Left lobe of liver (tissue), 2 donors: Measurements from ENCODE around the gene MYOM1. TPM values are rescaled to one million over a fixed set of nuclear protein-coding genes. Genes with fewer than 3 reads are reported as not detected.
"Not testable (repeated sequence)": the region's sequence is repeated elsewhere in the genome, so short reads cannot be mapped to it uniquely, and the experiment has no call there.

Experiments used
- ATAC-seq: fragments of 200-7000 bp; cut with Tn5 transposase; one replicate; pipeline ENCODE4 v1.9.1; 2020; ENCODE audit warnings: mild to moderate bottlenecking, moderate library complexity
- DNase-seq: peaks from one replicate; pipeline ENCODE4 v3.0.0-alpha.2; 2020; ENCODE audit warnings: low spot score
- total RNA-seq: library from RNA; stranded (reverse); gene quantifications from one replicate; pipeline ENCODE4 v1.2.1, GENCODE V29; 2021
- donor health status: DM: no; HTN: no; CAD: no; lungs with moderate emphysema.
- donor health status: DM: no; HTN: yes; CAD: no.

MYOM1 gene
- total RNA-seq, 1 donor from 2014 or later, result 4.9 TPM

DNA sequence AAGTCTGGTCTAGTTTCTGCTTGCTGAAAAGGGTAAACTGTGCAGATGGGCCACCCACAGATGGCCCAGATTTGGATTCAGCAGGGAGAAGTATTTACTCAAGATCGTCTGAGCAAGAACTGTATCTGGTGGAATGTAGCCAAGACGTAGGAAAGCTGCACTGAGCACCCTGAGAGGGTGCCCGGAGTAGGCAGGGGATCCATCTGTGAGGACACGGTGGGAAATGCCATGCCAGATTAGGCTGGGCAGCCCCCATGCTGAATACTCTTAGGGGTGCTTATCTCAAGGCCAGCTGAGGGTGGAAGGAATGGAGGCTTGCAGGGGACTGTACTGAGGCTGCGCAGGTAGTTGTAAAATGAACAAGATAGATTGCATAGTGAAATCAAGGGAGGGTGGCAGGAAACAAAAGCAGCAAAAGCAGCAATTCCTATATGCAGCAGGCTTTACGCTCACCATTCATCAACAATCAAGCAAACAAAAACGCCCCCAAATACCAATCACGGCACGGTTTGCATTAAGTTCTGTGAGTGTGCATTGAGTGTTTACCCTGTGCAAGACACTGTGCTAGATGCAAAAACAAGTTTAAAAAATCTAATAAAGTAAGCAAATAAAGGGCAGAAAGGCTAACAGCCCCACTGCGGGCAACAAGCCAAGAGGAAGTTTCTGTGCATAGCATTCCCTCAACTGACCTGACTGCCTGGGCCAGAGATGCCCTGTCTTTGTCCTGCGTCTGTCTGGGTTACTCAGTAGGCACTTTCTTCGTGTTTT, 174.7 kb downstream of the MYOM1 start:
- DNase-seq (peak; percentile 61), ATAC-seq (peak; percentile 83)

DNA sequence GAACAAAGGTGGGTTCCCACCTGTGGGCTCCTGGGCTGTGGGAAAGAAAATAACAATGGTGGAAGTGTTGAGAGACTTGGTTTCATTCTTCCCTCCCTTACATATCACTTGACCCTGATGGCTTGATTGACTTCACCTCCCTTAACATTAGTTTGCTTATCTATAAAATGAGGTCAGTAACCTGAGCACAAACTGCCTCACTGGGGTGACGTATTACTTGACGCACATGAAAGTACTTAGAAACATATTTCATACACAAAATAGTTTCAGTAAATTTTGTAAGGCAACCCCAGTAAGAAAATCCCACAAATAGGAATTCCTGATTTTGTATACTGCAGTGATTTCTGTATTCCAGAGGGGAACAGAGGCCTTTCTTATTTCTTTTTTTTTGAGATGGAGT, 177.4 kb downstream of the MYOM1 start:
- DNase-seq, result no peak
- ATAC-seq, result no peak

DNA sequence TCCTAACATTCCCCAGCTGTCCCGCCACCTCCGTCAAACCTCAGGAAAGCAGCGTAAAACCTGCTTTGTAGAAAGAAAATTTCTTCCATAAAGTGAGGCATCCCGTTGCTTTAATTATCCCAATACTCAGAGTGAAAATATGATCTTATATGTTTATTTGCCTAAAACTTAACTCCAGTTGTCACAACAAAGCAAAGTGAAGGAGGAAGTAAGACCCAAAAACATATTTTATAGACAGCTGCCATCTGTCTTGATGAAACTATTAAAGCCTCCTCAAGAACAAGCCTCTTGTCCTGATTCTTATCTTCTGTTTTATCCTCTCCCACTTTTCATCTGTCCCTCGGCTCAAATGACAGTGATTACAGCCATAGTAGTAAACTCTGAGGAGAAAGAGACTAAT, 177.9 kb downstream of the MYOM1 start:
- ATAC-seq, result no peak
- DNase-seq, result no peak

DNA sequence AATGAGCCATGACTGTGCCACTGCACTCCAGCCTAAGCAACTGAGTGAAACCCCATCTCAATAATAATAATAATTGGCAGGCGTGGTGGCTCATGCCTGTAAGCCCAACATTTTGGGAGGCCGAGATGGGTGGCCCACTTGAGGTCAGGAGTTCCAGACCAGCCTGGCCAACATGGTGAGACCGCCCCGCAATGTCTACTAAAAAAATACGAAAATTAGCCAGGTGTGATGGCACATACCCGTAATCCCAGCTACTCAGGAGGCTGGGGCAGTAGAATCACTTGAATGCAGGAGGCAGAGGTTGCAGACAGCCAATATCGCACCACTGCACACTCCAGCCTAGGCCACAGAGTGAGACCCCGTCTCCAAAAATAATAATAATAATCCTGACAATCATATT, 178.9 kb downstream of the MYOM1 start:
- ATAC-seq (no peak), DNase-seq (peak; percentile 34)

DNA sequence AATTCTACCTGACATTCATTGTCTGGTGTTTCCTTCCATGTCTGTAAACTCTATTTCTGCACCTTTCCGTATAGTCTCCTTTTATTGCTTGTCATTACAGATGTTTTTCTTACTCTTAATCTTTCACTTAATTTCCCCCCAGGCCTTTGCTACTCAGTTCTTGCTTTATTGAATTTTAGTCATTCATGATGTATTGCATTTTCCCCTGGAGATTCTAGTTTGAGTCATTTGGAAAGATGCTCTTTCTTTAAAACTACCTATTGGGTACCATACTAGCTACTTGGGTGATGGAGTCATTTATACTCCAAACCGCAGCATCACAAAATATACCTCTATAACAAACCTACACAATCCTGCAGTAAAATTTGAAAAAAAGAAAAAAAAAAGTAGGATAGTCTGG, 179.6 kb downstream of the MYOM1 start:
- DNase-seq, result no peak
- ATAC-seq, result no peak

DNA sequence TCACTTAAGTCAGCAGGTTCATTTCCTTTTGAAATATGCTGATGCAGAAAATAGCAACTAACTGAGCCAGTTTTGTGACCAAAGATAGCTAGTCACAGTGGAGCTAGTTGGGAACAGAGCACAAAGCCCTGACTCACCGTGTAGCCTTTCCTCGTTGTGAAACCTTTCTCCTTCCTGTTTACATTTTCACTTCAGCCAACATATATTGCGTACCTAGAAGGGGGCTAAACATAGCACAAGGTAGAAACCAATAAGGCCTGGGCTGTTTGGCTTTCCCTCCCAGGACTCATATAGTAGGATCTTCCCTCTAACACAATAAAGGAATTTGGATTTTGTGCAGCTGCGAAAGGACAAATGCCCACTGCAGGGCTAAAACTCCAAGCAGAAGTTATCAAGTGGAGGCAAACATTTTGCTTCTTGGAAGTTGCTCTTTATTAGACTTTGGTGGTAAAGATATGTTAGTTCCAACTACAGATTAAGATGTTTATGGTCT, 182.3 kb downstream of the MYOM1 start:
- DNase-seq, result peak; percentile 45
- peak; percentile 70 for ATAC-seq

DNA sequence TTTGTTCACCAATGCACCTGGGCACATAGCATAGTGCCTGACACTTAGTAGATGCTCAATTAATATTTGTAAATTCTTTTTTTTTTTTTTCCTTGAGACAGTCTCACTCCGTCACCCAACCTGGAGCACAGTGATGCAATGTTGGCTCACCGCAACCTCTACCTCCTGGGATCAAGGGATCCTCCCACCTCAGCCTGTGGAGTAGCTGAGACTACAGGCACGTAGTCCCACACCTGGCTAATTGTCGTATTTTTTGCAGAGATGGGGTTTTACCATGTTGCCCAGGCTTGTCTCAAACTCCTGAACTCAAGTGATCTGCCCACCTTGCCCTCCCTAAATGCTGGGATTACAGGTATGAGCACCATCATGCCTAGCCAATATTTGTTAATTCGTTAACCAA, 183.7 kb downstream of the MYOM1 start:
- ATAC-seq (no peak), DNase-seq (no peak)

DNA sequence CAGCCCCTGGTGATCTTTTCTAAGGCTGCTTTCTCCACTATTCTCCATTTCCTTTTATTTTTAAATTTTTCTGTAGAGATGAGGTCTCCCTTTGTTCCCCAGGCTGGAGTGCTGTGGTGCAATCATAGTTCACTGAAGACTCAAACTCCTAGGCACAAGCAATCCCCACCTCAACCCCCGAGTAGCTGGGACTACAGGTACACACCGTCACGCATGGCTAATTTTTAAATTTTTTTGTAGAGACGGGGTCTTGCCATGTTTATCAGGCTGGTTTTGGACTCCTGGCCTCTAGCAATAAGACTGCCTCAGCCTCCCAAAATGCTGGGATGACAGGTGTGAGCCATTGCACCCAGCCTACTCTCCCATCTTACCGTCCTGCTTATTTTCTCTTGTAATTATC, 184.1 kb downstream of the MYOM1 start:
- DNase-seq (no peak), ATAC-seq (no peak)

DNA sequence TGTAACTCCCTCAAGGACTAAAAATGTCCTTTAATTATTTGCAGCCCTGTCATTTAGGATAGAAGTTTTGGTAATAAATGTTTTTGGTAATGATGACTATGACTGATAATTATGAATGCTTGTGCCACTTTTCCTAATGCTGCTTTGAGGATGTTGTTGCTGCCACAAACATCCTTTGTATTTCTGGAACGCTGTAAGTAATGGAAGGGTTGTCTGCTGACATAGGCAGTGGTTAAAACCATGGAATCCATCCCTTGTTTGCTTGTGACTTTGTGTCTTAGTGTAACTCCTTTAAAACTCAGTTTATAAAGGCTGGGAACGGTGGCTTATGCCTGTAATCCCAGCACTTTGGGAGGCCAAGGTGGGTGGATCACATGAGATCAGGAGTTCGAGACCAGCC, 187.0 kb downstream of the MYOM1 start:
- ATAC-seq, result no peak
- no peak for DNase-seq

DNA sequence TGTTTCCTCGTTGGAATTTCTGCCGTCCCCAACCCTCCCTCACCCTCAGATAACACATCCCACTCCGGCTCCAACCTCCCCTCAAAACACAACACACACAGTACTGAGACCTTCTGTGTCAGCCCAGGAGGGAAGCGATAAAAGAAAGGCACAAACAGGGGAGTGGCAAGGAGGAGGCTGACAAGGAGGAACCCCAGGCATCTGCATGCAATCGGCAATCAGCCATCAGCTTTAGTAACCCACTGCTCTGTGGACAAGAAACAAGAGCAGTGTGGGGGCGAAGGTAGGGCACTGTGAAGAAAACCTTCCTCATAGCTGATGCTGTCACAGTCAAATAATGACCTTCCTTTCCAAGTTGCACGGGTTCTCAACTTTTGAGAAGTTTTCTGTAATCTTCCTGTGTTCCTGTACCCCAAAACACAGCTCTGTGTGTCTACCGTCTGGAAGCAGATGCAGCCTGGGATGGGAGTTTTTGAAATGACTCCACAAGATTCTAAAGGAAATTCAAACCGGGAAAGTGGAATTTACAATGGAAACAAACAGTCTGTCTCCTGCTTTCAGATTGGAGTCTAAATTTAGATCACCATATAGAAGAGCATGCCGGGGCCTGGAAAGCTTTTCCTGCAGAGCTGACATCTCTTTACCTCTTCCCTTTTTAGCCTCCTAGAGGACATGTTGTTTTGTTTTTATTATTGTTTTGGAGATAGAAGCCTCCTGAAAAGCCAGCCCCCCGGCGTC, 190.4 kb downstream of the MYOM1 start:
- ATAC-seq (peak; percentile 37), DNase-seq (no peak)

DNA sequence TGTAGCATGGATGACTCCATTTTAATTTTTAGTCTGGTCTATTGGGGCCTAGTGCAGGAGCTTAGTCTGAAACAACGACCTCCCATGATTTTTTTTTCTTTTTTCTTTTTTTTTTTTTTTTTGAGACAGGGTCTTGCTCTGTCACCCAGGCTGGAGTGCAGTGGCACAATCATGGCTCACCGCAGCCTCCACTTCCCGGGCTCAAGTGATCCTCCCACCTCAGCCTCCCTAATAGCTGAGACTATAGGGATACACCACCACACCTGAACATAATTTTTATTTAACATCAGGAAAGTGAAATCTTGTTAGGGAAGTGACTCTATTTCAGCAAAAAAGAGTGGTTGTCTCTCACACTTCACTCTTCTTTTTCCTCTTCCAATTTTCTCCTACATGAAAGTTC, 191.7 kb downstream of the MYOM1 start:
- DNase-seq, ATAC-seq: not testable (repeated sequence)

DNA sequence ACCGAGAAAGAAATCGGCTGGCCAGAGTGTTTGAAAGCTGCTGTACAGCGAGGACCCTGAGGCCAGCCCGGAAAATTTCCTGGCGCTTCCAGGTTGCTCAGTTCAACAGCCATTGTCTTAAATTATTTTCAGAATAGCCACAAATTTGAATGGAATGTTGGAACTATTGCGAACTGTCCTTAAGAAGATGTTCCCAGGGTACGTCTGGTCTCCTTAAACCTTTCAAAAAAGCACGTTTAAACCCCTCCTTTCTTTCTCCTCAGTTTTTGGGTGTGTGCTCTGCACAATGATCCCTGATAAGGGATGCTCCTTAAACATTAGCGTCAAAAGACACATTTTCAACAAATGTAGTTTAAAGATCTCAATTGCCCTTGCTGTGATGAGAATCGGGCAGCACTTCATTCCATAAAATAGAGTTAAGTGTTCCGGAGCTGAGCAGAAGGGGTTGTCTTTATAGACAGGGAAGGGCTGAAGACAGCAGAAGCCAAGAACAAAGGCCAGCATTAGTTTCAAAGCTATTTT, 192.3 kb downstream of the MYOM1 start:
- no peak for ATAC-seq
- no peak for DNase-seq

DNA sequence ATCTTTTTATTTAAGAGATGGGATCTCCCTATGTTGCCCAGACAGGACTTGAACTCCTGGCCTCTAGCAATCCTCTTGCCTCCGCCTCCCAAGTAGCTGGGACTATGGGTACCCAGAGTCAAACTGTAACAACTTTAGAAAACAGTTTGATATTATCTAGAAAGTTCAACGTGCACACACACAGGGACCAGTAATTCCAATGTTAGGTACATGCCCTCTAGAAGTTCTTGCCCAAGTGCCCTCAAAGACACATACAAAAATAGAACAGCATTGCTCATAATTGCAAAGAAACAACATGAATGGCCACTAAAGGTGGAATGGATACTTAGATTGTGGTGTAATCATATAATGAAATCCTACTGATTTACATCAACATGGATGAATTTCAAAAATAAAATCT, 194.2 kb downstream of the MYOM1 start:
- ATAC-seq (no peak), DNase-seq (no peak)

DNA sequence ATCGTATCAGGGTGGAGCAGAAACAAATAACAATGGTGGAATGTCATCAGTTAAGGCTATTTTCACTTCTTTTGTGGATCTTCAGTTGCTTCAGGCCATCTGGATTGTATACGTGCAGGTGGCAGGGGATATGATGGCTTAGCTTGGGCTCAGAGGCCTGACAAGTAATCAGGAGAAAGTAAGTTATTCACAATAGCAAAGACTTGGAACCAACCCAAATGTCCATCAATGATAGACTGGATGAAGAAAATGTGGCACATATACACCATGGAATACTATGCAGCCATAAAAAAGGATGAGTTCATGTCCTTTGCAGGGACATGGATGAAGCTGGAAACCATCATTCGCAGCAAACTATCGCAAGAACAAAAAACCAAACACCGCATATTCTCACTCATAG, 196.2 kb downstream of the MYOM1 start:
- ATAC-seq, DNase-seq: not testable (repeated sequence)

Other genes with a start within 250 kb of the MYOM1 start
- 58.9 TPM for gene LPIN2, start 206.8 kb downstream of the MYOM1 start, total RNA-seq
- gene MYL12A, start 27.8 kb upstream of the MYOM1 start, total RNA-seq, result 85.5 TPM
- 90.4 TPM for gene MYL12B, start 42.2 kb upstream of the MYOM1 start, total RNA-seq
- gene TGIF1, start 230.2 kb upstream of the MYOM1 start, total RNA-seq, result 14.1 TPM